ENCODE data around the gene RBL1. TPM values are rescaled to one million over a fixed set of nuclear protein-coding genes. Genes with fewer than 3 reads are reported as not detected.

Gene RBL1
- total RNA-seq, 1 donor from 2014 or later = 50.0 TPM

DNA sequence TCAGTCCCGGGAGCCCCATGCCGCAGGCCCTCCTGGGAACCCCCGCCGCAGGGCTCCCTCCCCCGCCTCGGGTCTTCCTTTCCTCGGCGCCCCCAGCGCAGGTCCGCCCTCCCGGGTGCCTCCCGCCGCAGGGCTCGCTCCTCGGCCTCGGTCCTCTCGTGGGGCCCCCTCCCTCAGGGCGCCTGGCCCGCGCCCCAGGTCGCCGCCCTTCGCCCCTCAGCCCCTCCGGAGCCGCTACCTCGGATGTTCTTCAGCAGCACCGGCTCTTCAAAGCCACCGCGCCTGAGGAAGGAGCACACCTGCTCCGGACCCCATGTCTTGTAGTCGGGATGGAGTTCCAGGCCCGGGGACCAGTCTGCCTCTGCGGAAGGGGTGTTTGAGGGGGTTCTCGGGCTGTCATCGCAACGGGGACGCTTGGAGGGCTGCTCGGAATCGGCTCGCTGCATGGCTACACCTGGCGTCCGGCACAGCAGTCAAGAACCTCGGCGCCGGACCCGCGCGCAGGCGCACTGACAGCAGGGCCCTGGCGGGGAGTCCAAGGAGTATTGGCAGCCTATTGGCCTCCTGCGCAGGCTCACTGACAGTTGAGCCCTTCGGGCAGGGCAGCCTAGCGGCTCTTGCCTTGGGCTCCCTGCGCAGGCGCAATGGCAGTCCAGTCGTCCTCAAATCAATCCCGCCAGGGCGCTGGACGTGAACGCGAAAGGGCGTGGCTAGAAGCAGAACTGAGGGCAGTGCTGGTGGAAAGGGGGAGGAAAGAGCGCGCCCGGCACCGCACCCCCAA is 144.4 kb downstream of the RBL1 start, which contains the start of gene SAMHD1:
Gene SAMHD1 (minus strand): TSS at position 511 of the 781 bp plus-strand sequence. CDS start 65 bp downstream, at position 446.
- intact Hi-C loops (cut with micrococcal nuclease) = loop anchor here (1.0 to 5.0 kb wide), 6 partner anchors 18 to 227 kb away; partner anchors contain the start of genes DSN1, MROH8, RBL1 and RPN2

DNA sequence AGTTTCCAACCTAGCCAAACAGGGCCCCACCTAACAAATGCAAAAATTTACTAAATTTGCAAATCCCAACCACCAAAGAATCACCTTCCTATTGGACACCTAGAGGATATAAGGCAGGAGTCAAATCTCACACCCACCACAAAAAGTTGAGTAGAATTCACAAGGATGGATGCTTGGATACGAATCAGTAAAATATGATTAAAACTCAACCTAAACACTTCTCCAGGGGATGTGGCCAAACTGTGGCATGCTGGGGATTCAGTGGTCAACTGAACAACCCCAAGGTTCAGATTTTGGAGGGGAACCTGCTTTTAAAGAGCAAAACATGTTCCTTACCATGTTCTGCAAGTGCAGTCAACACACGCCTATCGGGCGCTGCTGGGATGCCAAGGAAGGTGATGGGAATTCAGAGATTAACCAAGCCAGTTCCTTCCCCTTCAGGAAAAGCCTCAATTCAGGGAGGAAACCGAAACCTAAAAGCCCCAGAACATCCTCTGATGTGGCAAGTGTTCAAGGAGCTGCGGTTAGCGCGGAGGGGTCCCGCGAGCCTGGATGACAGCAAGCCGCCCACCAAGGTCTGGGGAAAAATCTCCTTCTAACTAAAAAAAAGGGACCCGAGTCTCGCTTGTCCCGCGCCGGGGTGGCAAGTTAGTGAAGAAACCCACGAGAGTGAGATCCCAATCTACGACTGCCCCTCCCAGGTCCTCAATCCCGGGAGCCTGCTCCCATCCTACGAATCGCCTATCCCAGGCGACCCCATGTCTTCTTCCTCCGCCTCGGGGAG is 145.2 kb downstream of the RBL1 start:
- intact Hi-C loops (cut with micrococcal nuclease) = loop anchor here (1.0 to 5.0 kb wide), 7 partner anchors 19 to 228 kb away; partner anchors contain the start of genes DSN1, MROH8, RBL1 and RPN2

Other genes starting within 250 kb of the RBL1 start
- gene TLDC2, start 219.9 kb downstream of the RBL1 start, total RNA-seq = not detected in 2 replicates
- 300 and 310 TPM in 2 replicates for gene SAMHD1, start 144.3 kb downstream of the RBL1 start, total RNA-seq
- gene RPN2, start 83.3 kb upstream of the RBL1 start, total RNA-seq = 223 and 237 TPM in 2 replicates
- 0.98 and 1.0 TPM in 2 replicates for gene MROH8, start 83.6 kb upstream of the RBL1 start, total RNA-seq
- gene GHRH, start 165.8 kb upstream of the RBL1 start, total RNA-seq = not detected in 2 replicates
- 11.0 and 12.7 TPM in 2 replicates for gene MANBAL, start 193.7 kb upstream of the RBL1 start, total RNA-seq

All from T-helper 1 cell treated with Interleukin-12 subunit alpha and Interleukin-12 subunit beta and Interleukin-4 antibody, amounts not matched to agents 30 ng/mL and 1 ng/mL, for 36 hours (primary cell).